K562 (cell line): Measurements from ENCODE around the gene PRTFDC1. TPM values are rescaled to one million over a fixed set of nuclear protein-coding genes. Genes with fewer than 3 reads are reported as not detected.

Source experiments
- ATAC-seq: fragments of 200-7000 bp; cut with Tn5 transposase; 3 replicates; pipeline ENCODE4 v1.9.1; 2020; ENCODE audit warnings: moderate library complexity
- BruUV-seq: library from RNA; stranded (reverse); fragments of 400-500 nt; replicated peaks from 2 replicates; lab custom pipeline; 2021; lab: Mats Ljungman, UMichigan
- CTCF ChIA-PET: fragments of 300-600 bp; formaldehyde crosslinking; extraction: SDS; loops from one replicate; lab custom pipeline; 2021; ENCODE audit warnings: low intra/inter-chr PET ratio; lab: Yijun Ruan, JAX
- POLR2A ChIA-PET: fragments of 300-600, 350-650 bp; sonication (Branson Sonifier 250); formaldehyde crosslinking; extraction: SDS; loops from one replicate; lab custom pipeline; 2021; ENCODE audit warnings: antibody characterized with exemption, inconsistent platforms; lab: Yijun Ruan, JAX
- DNase-seq, 4 experiments: peaks; one replicate each; pipeline versions ENCODE4 v3.0.0 to v3.0.0-alpha.2; 2011 to 2018; ENCODE audit warnings: low spot score in 3 of 4, mixed read lengths in 3 of 4; ENCODE audit errors: extremely low read depth in 1 of 4
- FAIRE-seq: peaks from 2 replicates; lab custom pipeline; 2011; peaks lifted over from hg19 to GRCh38; lab: Jason Lieb, UNC
- H2AFZ ChIP-seq: 2 replicates; pipeline ENCODE4 v1.6.0; 2011; ENCODE audit warnings: low read depth, low read length, control low read depth, inconsistent platforms
- H3K27ac ChIP-seq: fragments of 200-600 bp; 3 replicates; pipeline ENCODE4 v1.8.0; 2011; ENCODE audit warnings: low read depth, mild to moderate bottlenecking, control low read depth, inconsistent platforms, low read length, moderate library complexity, mixed read lengths; ENCODE audit errors: extremely low read depth
- H3K27me3 ChIP-seq, 2 experiments: fragments of 300-600 bp in 1 of 2; 2 replicates in 1 of 2; 3 replicates in 1 of 2; pipeline versions ENCODE4 v1.6.0 to v1.8.0; 2011; ENCODE audit warnings: inconsistent platforms in 2 of 2, low read length in 2 of 2, mild to moderate bottlenecking in 1 of 2, mixed read lengths in 1 of 2, moderate library complexity in 1 of 2; ENCODE audit not compliant: control insufficient read depth in 2 of 2, insufficient read depth in 2 of 2
- H3K36me3 ChIP-seq: fragments of 300-600 bp; 3 replicates; pipeline ENCODE4 v1.8.0; 2011; ENCODE audit warnings: mild to moderate bottlenecking, low read length, inconsistent platforms; ENCODE audit not compliant: control insufficient read depth, insufficient read depth
- H3K4me1 ChIP-seq, 2 experiments: fragments of 200-600 bp in 1 of 2; replicated peaks in 1 of 2; 2 replicates in 1 of 2; 3 replicates in 1 of 2; pipeline versions ENCODE4 v1.5.1 to v1.8.0; 2011; ENCODE audit warnings: inconsistent platforms in 2 of 2, low read length in 2 of 2, mild to moderate bottlenecking in 1 of 2, mixed read lengths in 1 of 2, moderate library complexity in 1 of 2; ENCODE audit not compliant: control insufficient read depth in 2 of 2, insufficient read depth in 2 of 2
- H3K4me2 ChIP-seq: 2 replicates; pipeline ENCODE4 v1.6.1; 2011; ENCODE audit warnings: low read length, control low read depth, inconsistent platforms, mixed read lengths; ENCODE audit not compliant: insufficient read depth
- H3K4me3 ChIP-seq: fragments of 200-600 bp; sonication (generic), shearing (Covaris generic); 2 replicates; pipeline ENCODE4 v1.5.1; 2016; ENCODE audit warnings: control low read depth, inconsistent platforms
- H3K79me2 ChIP-seq: fragments of 200-600 bp; 3 replicates; pipeline ENCODE4 v1.8.0; 2011; ENCODE audit warnings: low read length, inconsistent platforms; ENCODE audit not compliant: control insufficient read depth, insufficient read depth
- H3K9ac ChIP-seq, 2 experiments: 2 replicates each; pipeline versions ENCODE4 v1.6.0 to v1.6.1; 2011; ENCODE audit warnings: low read depth in 2 of 2, low read length in 2 of 2, control low read depth in 1 of 2, inconsistent platforms in 1 of 2, mild to moderate bottlenecking in 1 of 2, mixed read lengths in 1 of 2; ENCODE audit not compliant: insufficient read depth in 1 of 2
- H3K9me1 ChIP-seq: one replicate; pipeline ENCODE4 v1.6.0; 2011; ENCODE audit warnings: inconsistent platforms, mild to moderate bottlenecking, low read length, moderate library complexity; ENCODE audit not compliant: control insufficient read depth, insufficient read depth
- H3K9me3 ChIP-seq: replicated peaks from 2 replicates; pipeline ENCODE4 v1.5.1; 2011; ENCODE audit warnings: low read depth, low read length, inconsistent platforms; ENCODE audit not compliant: control insufficient read depth, insufficient read depth
- H4K20me1 ChIP-seq: replicated peaks from 2 replicates; pipeline ENCODE4 v1.6.1; 2011; ENCODE audit warnings: low read length, inconsistent platforms, mixed read lengths; ENCODE audit not compliant: control insufficient read depth, insufficient read depth
- BHLHE40 ChIP-seq: IDR thresholded peaks from 2 replicates; pipeline ENCODE4 v1.6.1; 2011; ENCODE audit warnings: low read length, improper control_type of control experiment
- CSDE1 ChIP-seq, 2 experiments: fragments of 450-650 bp; IDR thresholded peaks; 2 replicates each; pipeline ENCODE4 v1.6.1; 2016; ENCODE audit warnings: mild to moderate bottlenecking in 1 of 2
- FOXJ2 ChIP-seq: fragments of 200-800 bp; sonication (Bioruptor generic); IDR thresholded peaks from 2 replicates; pipeline ENCODE4 v1.6.1; 2016; ENCODE audit warnings: missing genetic modification characterization, missing compliant biosample characterization
- FOXK1 ChIP-seq: sonication (generic); formaldehyde crosslinking; IDR thresholded peaks from 2 replicates; pipeline ENCODE4 v1.8.0; 2022; ENCODE audit warnings: missing genetic modification reagents, mild to moderate bottlenecking, borderline replicate concordance
- LARP7 ChIP-seq: fragments of 450-650 bp; IDR thresholded peaks from 2 replicates; pipeline ENCODE4 v1.6.1; 2016
- PYGO2 ChIP-seq: fragments of 450-650 bp; IDR thresholded peaks from 2 replicates; pipeline ENCODE4 v1.6.1; 2016; ENCODE audit warnings: mild to moderate bottlenecking, missing genetic modification characterization, moderate library complexity, missing compliant biosample characterization
- SMC3 ChIP-seq: conservative IDR thresholded peaks from 2 replicates; pipeline ENCODE4 v1.6.1; 2011; ENCODE audit warnings: low read depth, low read length, improper control_type of control experiment; ENCODE audit not compliant: insufficient read depth
- TCFL5 ChIP-seq: fragments of 250-450 bp; sonication (Bioruptor Pico); conservative IDR thresholded peaks from 2 replicates; pipeline ENCODE4 v1.6.1; 2021; ENCODE audit warnings: mild to moderate bottlenecking, moderate library complexity, matching md5 sums
- TRIM28 ChIP-seq: fragments of 450-650 bp; IDR thresholded peaks from 2 replicates; pipeline ENCODE4 v1.6.1; 2017
- WGBS: fragments of 100-300 bp; shearing (Covaris generic); methylation state at CpG from one replicate; pipeline ENCODE4 v1.1.6; 2016; ENCODE audit warnings: low coverage, mixed read lengths; ENCODE audit not compliant: insufficient coverage; ENCODE audit errors: missing lambda C conversion rate; 5-methylcytosine and 5-hydroxymethylcytosine counted together
- in situ Hi-C: fragments of 300-500 bp; cut with MboI; formaldehyde crosslinking; loops from 4 replicates; pipeline ENCODE4 v1.15.0; 2018; ENCODE audit warnings: inconsistent platforms, mixed read lengths
- intact Hi-C: fragments of 100-400 bp; cut with micrococcal nuclease; formaldehyde crosslinking; loops from 2 replicates; pipeline ENCODE4 v1.14.2; 2022
- polyA plus RNA-seq, 8 experiments: library from polyadenylated mRNA; depleted of rRNA in 4 of 8; stranded (reverse) in 5 of 8; unstranded in 3 of 8; fragments of >200 nt; fragmentation: Nextera tagmentation in 2 of 8; fragmentation: Illumina TruSeq in 1 of 8; extraction: Ambion mirVana in 2 of 8; extraction: Trizol in 1 of 8; gene quantifications; 2 replicates each; pipeline versions ENCODE4 v1.2.1 to v1.2.3, GENCODE V29; 2011 to 2014; ENCODE audit warnings: inconsistent platforms in 1 of 8, missing spikeins in 1 of 8
- total RNA-seq, 7 experiments: library from RNA; depleted of rRNA in 6 of 7; stranded (reverse); fragments of >200 nt in 6 of 7; fragmentation: Illumina TruSeq in 2 of 7; extraction: Trizol in 2 of 7; gene quantifications; 2 replicates each; pipeline versions ENCODE4 v1.2.1 to v1.2.3, GENCODE V29; 2011 to 2021; ENCODE audit warnings: low replicate concordance in 1 of 7
- TF ChIP-seq, protein P1 (sequence below), 3 experiments: IDR thresholded peaks in 2 of 3; conservative IDR thresholded peaks in 1 of 3; 2 replicates each; pipeline ENCODE4 v1.5.1; 2011 to 2012; ENCODE audit warnings: low read length in 3 of 3, mild to moderate bottlenecking in 3 of 3, control low read depth in 2 of 3, improper control_type of control experiment in 1 of 3, inconsistent platforms in 1 of 3, low read depth in 1 of 3, mixed read lengths in 1 of 3, moderate library complexity in 1 of 3; ENCODE audit not compliant: insufficient read depth in 2 of 3
- TF ChIP-seq, protein P2 (sequence below): fragments of 450-650 bp; IDR thresholded peaks from 2 replicates; pipeline ENCODE4 v1.7.1; 2018; ENCODE audit warnings: mild to moderate bottlenecking, low read depth; ENCODE audit not compliant: partially characterized antibody

PRTFDC1 gene
- total and polyA plus RNA-seq, 9 of the 15 experiments (the other 6 are each of a cell fraction or from before 2014, with no cell fraction given): 7.0 to 27.6 (median 10.0) TPM

DNA sequence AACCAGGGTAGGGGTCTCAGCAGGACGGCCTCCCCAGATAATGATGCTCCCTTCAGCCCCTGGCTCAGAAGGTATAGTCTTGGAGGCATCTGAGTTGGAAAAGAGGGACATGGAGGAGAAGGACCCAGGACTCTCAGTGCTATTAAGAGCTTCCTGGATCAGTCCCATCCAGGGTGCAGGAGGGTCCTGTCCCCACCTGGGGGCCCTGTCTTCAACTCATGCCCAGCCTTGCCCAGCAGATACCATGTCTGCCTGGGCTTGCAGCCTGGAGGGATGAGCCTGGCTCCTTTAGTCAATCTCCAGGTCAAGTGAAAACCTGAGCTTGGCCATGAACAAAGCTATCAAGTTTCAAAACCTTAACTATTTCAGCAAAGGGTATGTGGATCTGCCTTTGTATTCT is 67.6 kb downstream of the PRTFDC1 start:
- WGBS: 57% methylated on average over 1 of the region's 1 CpG
- POLR2A ChIA-PET: interaction anchor here (0.8 kb wide), 1 partner anchor 12 kb away, joined by 3 read pairs; no protein-coding TSS in a partner anchor
- CTCF ChIA-PET: no interaction called here
- no peak overlapping the region for H3K4me3 ChIP-seq
- no peak overlapping the region for H3K4me2 ChIP-seq
- DNase-seq (no peak), FAIRE-seq (no peak), ATAC-seq (peak; percentile 36; the same call in 2 of the 3 replicates)
- BruUV-seq: no TSS peak
- no peak overlapping the region for H3K27ac ChIP-seq
- intact Hi-C loops (no loop called here), in situ Hi-C loops (no loop called here)
- no peaks in the 10 kb centered on the region for H3K36me3 ChIP-seq
- H3K27me3 ChIP-seq: no peaks in the 10 kb centered on the region
- no peaks in the 10 kb centered on the region for H4K20me1 ChIP-seq
- no peak overlapping the region for H2AFZ ChIP-seq
- H3K9me3 ChIP-seq: no peaks in the 10 kb centered on the region
- no peaks in the 10 kb centered on the region for H3K79me2 ChIP-seq
- peaks cover 0 to 3% of the 10 kb centered on the region in 2 experiments; a peak in 2 of 5 replicates for H3K4me1 ChIP-seq
- TF ChIP-seq PYGO2 (tag): no peak
- TF ChIP-seq, protein P1, sequence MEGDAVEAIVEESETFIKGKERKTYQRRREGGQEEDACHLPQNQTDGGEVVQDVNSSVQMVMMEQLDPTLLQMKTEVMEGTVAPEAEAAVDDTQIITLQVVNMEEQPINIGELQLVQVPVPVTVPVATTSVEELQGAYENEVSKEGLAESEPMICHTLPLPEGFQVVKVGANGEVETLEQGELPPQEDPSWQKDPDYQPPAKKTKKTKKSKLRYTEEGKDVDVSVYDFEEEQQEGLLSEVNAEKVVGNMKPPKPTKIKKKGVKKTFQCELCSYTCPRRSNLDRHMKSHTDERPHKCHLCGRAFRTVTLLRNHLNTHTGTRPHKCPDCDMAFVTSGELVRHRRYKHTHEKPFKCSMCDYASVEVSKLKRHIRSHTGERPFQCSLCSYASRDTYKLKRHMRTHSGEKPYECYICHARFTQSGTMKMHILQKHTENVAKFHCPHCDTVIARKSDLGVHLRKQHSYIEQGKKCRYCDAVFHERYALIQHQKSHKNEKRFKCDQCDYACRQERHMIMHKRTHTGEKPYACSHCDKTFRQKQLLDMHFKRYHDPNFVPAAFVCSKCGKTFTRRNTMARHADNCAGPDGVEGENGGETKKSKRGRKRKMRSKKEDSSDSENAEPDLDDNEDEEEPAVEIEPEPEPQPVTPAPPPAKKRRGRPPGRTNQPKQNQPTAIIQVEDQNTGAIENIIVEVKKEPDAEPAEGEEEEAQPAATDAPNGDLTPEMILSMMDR (IDR thresholded peaks at IDR 0.05 in 2 of 3, conservative IDR thresholded peaks at IDR 0.05 in 1 of 3; ENCODE audit: insufficient read depth in 2 of 3, low read depth in 1 of 3, low read length in 3 of 3): 0 out of 6 replicates have a peak, but pooled peaks of 1 of the 3 experiments have one; percentile 3
- H3K9me1 ChIP-seq: no peaks in the 10 kb centered on the region
- H3K9ac ChIP-seq: no peak overlapping the region

DNA sequence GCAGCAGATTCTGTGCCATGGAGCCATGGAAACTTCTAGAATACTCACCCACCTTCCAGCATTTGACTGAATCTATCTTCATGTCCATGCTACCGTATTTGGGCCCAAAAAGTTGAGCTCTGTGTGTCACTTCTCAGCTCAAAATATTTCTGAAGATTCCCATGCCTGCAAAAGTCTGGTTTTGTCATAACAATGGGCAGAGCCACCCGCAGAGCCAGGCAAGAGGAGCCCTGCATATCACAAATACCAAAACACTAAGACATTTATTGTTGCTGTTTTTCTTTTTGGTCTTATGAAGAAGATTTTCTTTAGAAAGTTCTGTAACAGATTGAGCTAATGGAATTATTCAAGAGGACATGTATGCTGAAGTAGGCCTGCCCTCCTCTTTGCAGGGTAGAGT is 68.1 kb downstream of the PRTFDC1 start:
- intact Hi-C loops (no loop called here), in situ Hi-C loops (no loop called here)
- ATAC-seq: no peak
- no peak for DNase-seq
- 29% methylated on average over 1 of the region's 2 CpGs for WGBS
- no peaks in the 10 kb centered on the region for H3K9me1 ChIP-seq
- no TSS peak for BruUV-seq
- H3K79me2 ChIP-seq: no peaks in the 10 kb centered on the region
- no peaks in the 10 kb centered on the region for H3K36me3 ChIP-seq
- ChIA-PET CTCF (no interaction called here), POLR2A (interaction anchor here (0.6 kb wide), 1 partner anchor 32 kb away, joined by 3 read pairs; no protein-coding TSS in a partner anchor)
- peak; percentile 29 for FAIRE-seq
- no peak overlapping the region for H3K9ac ChIP-seq
- H3K4me1 ChIP-seq: peaks cover 0 to 3% of the 10 kb centered on the region in 2 experiments; a peak in 2 of 5 replicates
- H4K20me1 ChIP-seq: no peaks in the 10 kb centered on the region
- H2AFZ ChIP-seq: no peak overlapping the region
- no peaks in the 10 kb centered on the region for H3K27me3 ChIP-seq
- no peak overlapping the region for H3K4me2 ChIP-seq
- no peak overlapping the region for H3K4me3 ChIP-seq
- no peaks in the 10 kb centered on the region for H3K9me3 ChIP-seq
- no peak overlapping the region for H3K27ac ChIP-seq
- TF ChIP-seq, protein P2, sequence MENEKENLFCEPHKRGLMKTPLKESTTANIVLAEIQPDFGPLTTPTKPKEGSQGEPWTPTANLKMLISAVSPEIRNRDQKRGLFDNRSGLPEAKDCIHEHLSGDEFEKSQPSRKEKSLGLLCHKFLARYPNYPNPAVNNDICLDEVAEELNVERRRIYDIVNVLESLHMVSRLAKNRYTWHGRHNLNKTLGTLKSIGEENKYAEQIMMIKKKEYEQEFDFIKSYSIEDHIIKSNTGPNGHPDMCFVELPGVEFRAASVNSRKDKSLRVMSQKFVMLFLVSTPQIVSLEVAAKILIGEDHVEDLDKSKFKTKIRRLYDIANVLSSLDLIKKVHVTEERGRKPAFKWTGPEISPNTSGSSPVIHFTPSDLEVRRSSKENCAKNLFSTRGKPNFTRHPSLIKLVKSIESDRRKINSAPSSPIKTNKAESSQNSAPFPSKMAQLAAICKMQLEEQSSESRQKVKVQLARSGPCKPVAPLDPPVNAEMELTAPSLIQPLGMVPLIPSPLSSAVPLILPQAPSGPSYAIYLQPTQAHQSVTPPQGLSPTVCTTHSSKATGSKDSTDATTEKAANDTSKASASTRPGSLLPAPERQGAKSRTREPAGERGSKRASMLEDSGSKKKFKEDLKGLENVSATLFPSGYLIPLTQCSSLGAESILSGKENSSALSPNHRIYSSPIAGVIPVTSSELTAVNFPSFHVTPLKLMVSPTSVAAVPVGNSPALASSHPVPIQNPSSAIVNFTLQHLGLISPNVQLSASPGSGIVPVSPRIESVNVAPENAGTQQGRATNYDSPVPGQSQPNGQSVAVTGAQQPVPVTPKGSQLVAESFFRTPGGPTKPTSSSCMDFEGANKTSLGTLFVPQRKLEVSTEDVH: no peak
- TF ChIP-seq BHLHE40 (no peak), CSDE1 (IDR thresholded peaks at IDR 0.05) (no peak), SMC3 (no peak), FOXK1 (CRISPR knock-in tag) (no peak), FOXJ2 (tag) (no peak), TRIM28 (no peak), LARP7 (no peak), TCFL5 (CRISPR knock-in tag) (no peak)
